Limb (tissue), 2 donors: ENCODE measurements around the gene UGT3A2.

ENCODE experiments used
- DNase-seq, 2 donors: peaks; one replicate each; pipeline ENCODE4 v3.0.0-alpha.2; 2016; ENCODE audit errors: extremely low spot score in 2 of 2

UGT3A2 gene

DNA sequence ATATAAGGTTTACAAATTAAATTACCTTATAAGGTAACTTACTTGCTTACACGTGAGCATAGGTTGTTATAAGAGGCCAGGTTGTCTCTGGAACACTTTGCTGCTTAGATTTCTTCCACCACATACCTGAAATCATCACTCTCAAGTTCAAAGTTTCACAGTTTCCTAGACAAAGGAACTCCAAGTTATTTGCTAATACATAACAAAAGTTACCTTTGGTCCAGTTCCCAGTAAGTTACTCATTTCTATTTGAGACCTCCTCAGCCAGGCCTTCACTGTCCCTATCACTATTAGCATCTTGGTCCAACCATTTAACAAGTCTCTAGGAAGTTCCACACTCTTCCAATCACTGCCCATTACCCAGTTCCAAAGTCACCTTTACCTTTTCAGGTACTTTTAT is 57.0 kb downstream of the UGT3A2 start:
- no peak for DNase-seq

DNA sequence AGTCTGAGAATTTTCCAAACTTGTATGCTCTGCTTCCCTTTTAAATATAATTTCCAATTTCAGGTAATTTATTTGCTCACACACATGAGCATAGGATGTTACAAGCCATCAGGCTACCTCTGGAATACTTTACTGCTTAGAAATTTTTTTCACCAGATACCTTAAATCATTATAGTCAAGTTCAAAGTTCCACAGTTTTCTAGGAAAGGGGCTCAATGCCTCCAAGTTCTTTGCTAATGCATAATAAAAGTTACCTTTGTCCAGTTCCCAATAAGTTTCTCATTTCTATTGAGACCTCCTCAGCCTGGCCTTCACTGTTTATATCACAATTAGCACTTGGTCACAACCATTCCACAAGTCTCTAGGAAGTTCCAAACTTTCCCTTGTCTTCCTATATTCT is 59.3 kb downstream of the UGT3A2 start:
- DNase-seq: no peak

DNA sequence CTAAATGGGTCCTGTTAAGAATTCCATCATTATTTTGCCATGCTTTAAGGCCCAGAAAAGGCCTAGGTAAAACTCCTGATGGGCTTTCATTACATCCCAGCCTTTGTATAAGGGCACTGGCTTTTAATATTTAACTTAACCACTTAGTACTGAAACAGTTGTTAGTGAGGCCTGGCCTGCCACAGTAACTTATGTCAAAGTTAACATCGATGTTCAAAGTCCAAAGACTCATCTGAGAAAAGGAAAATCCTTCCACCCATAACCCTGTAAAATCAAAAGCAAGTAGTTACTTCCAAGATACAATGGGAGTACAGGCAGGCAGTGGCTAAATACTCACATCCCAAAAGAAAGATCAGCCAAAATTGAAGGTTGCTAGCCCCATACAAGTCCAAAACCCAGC is 60.5 kb downstream of the UGT3A2 start:
- no peak for DNase-seq

DNA sequence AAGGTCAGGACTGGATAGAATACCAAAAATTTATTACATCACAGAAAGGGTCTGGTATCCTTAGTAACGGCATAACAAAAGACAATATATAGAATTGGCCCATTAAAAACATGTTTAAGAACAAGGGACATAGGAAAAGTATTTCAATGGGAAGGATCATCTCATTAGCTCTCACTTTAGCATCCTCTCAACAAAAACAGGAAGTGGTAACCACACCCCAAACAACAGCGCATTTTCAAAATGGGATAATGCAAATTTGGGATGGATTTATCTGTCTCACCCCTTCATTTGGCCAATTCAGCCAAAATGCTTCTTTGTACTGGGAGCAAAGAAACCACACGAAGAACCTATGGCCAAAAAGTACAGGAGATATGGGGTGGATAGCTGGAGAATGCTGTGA is 65.7 kb downstream of the UGT3A2 start:
- DNase-seq: no peak

DNA sequence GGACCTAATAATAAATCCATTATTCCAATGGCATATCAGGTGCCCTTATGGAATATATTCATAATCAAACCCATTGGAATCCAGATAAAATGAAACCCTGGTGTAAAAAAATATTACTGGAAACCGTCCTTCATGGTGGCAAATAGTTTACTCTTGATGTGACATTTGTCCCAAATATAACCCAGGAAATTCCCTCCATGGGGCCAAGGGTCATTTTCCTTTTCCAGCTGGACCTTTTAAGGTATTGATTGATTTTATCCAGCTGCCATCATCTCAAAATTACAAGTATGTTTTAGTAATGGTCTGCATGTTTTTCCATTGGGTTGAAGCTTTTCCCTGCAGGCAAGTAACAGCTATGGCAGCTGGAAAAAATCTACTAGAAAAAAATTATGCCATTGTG is 67.1 kb downstream of the UGT3A2 start:
- DNase-seq: no peak

DNA sequence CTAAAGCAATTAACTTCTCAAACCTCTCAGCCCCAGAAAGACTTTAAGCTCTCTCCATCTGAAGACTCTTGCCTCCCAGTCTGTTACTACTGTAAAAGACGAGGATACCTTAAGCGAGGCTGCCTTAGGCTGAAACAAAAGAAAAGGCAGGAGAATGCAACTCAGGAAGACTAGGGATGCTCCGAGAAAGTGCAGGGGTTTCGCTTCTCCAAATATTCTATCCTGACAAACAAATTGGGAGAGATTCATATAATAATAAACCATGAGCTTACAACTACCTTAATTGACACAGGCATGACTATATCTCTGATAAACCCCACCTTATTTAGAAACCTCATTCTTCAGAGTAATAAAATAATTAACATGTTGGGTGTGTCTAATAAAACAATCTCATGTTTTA is 70.6 kb downstream of the UGT3A2 start:
- no peak for DNase-seq

DNA sequence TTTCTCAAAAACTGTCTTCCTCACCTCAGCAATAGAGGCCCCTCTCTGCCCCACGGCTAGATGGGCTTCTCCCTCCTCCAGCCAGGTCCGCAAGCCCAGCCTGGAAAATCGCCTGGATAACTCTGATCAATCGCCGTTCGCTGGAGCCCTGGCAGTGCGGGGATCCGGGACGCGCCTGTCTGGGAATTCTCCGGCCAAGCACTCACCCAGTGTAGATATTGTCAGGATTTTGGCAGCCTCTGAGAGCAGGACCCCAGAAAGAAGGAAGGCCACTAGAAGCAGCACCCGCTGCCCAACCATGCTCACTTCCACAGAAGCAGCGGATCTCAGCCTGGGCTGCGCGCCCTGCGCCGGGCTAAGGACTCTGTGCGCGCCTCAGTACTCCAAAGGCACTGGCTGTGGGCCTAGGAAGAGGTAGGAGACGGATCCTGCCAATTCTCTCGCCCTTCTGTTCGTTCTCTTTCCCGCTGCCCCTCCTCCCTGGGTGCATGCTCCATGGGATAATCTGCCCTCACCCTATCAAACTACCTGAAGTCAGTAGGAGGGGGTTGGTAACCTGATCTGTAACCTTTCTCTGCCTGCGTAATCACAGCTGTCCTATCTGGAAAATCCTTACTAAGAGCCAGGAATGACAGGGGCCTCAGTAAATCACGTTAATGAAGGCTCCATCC is 75.6 kb downstream of the UGT3A2 start, which contains the start of gene UGT3A1:
UGT3A1 (minus strand) TSS at position 450 of the 671 bp plus-strand sequence; CDS start at position 300, 150 bp downstream.
- DNase-seq: peak; percentile 38 to 48

DNA sequence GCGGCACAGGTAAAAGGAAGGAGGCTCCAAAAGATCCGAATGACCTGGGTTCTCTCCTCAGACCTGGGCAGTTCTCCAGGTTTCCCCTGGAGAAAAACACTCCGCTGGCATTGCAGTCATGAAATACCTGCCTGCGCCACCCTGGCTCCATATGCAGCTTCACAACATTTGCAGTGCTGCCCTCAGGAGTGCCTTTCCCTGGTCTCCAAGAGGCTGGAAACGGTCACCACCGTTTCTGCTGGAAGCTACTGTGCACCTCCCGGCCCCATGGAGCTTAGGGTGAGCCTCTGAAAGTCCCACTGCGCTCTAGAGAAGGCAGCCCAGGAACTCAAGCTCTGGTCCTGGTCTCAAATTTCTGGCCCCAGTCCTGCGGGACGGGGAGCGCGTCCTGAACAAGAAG is 76.2 kb downstream of the UGT3A2 start:
- DNase-seq: no peak

DNA sequence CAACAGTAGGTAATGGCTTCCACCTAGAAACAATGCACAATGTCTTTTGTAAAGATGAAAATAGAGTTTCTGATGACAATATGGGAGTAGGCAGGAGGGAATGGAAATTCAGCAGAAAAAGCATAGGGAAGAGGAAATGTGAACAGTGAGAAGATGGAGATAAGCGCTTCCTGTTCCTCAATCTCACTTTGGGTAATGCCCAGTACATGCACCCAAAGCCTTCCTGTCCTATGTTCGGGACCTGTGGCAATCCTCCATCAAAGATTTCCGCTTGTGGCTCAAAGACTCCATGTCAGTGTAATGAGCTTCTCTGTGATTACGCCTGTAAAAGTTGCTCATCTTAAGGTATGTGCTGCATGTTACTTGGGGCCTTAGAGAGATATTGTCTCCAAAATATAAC is 78.2 kb downstream of the UGT3A2 start:
- no peak for DNase-seq

DNA sequence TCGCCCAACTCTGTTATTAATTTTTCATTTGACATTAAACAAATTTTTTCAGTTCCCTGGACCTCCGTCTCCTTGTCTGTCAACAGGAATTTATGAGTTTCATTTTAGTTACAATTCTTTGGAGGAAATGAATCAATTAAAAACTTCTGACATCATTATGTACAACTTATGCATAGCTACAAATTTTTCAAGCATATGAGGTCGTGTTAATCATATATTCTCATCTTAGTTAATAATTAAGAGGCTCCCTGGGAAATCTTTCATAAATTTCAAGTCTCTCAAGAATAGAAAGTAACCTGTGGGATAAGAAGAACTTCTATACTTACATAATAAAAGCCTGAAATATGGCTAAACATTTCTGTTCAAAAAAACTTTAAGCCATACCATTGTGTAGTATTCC is 78.9 kb downstream of the UGT3A2 start:
- no peak for DNase-seq
